GM12874 (cell line): ENCODE data around the gene SAMSN1.

ENCODE experiments used
- CTCF ChIP-seq: IDR thresholded peaks from 2 replicates; pipeline ENCODE4 v1.5.1; 2011; ENCODE audit warnings: low read depth, mild to moderate bottlenecking, control low read depth, low read length, moderate library complexity; ENCODE audit not compliant: insufficient read depth

The SAMSN1 gene

GRCh38 chr21:14550135-14550534, 4.0 kb upstream of the SAMSN1 start:
- no peak for TF ChIP-seq CTCF

DNA sequence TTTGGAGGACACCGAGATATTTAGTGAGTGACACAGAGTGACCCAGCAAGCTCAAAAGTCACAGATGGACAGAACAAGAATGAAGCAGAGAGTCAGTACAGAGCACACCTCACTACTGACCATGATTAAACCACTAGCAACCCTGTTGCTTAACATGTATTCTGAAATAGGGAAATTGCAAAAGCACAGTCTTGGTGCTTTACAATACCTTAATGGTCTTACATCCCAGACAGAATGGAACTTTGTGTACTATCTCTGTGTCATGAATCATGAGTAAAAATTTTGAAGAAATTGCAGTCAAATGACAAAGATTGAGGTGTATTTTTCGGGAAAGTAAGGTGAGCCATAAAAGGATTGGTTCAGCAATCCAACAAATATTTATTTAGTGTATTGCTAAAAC, 2.7 kb upstream of the SAMSN1 start:
- no peak for TF ChIP-seq CTCF

GRCh38 chr21:14547834-14548513, 1.9 kb upstream of the SAMSN1 start:
- no peak for TF ChIP-seq CTCF

DNA sequence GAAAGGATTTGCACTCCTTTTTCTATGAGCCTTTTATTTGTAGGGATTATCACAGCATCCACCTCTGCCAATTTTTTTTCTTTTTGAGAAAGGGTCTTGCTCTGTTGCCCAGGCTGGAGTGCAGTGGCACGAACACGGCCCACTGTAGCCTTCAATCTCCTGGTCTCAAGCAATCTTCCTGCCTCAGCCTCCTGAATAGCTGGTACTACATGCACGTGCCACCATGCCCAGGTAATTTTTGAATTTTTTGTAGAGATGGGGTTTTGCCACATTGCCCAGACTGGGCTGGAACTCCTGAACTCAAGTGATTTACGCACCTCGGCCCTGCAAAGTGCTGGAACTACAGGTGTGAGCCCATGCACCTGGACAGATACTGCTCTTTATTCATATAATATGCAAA, 2.1 kb downstream of the SAMSN1 start:
- no peak for TF ChIP-seq CTCF

DNA sequence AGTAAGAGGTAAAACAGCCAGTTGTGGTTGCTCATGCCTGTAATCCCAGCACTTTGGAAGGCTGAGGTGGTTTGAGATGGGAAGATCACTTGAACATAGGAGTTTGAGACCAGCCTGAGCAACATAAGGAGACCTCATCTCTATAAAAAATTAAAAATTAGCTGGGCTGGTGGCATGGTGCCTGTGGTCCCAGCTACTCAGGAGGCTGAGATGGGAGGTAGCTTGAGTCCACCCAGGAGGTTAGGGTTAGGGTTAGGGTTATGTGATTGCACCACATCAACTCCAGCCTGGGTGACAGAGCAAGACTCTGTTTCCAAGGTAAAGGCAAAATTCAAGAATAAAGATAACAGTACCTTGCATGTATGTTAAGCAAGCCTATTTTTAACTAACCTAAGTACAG, 3.5 kb downstream of the SAMSN1 start:
- no peak for TF ChIP-seq CTCF

- TF ChIP-seq CTCF = no peak
These were observed 4.1 kb downstream of the SAMSN1 start for GRCh38 chr21:14541841-14542490.

DNA sequence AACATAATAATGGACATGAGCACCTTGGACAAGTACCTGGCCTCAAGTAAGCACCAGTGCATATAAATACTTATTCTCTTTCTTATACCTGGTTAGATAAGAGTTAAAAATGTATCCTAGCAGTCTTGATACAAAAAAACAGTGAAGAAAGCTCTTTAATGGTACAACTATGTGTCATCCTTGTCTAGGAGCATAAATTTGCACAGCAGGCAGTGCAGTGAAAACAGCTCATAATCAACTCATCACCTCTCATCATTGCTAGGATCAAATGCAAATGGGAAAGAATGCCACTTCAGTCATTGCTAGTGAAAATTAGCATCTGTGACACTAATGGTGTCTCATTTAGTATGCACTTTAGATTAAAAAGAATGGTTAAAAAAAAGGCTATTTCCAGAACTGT, 7.6 kb downstream of the SAMSN1 start:
- no peak for TF ChIP-seq CTCF

DNA sequence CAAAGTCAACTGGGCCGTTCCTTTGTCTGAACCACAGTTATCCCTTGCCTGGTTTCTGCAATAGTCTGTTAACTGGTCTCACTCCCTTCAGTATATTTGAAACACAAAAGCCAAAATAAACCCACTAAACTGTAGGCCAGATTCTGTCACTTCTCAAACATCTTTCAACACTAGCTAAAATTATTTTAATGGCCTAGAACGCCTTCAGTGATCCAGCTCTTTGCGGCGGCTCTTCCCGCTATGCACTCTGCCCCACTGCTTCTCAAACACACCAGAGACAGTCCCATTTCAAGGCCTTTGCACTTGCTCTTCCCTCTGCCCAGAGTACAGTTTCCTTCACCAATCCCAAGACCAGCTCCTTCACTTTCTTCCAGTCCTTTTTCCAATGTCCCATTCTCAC, 9.2 kb downstream of the SAMSN1 start:
- TF ChIP-seq CTCF = no peak
